HTR-8/SVneo (cell line): ENCODE results near the gene AFF1.

Experiments used
- DNase-seq: peaks from one replicate; pipeline ENCODE4 v3.0.0; 2011; ENCODE audit warnings: low spot score, mixed read lengths; ENCODE audit not compliant: insufficient read length
- FAIRE-seq: peaks from 2 replicates; lab custom pipeline; 2011; peaks lifted over from hg19 to GRCh38; lab: Jason Lieb, UNC

The AFF1 gene

DNA sequence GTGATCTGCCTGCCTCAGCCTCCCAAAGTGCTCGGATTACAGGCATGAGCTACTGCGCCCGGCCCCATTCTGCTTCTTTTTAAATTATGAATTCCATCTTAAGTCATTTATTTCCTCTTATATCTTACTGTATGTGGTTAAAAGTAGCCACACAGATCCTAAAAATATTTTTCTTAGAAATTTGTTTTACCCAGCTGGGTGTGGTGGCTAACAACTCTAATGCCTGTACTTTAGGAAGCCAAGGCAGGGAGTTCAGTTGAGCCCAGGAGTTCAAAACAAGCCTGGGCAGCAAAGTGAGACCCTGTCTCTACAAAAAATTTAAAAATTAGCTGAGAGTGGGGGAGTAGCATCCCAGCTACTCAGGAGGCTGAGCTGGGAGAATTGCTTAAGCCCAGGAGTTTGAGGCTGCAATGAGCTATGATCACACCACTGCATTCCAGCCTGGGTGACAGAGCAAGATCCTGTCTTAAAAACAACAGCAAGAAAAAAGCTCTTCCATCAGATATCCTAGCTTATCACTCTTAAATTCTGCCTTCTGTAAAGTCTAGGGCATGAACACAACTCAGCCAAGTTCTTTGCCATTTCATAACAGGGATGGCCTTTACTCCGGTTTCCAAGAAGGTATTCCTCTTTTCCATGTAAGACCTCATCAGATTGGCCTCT is 15.1 kb upstream of the AFF1 start:
- no peak for DNase-seq
- FAIRE-seq = no peak

DNA sequence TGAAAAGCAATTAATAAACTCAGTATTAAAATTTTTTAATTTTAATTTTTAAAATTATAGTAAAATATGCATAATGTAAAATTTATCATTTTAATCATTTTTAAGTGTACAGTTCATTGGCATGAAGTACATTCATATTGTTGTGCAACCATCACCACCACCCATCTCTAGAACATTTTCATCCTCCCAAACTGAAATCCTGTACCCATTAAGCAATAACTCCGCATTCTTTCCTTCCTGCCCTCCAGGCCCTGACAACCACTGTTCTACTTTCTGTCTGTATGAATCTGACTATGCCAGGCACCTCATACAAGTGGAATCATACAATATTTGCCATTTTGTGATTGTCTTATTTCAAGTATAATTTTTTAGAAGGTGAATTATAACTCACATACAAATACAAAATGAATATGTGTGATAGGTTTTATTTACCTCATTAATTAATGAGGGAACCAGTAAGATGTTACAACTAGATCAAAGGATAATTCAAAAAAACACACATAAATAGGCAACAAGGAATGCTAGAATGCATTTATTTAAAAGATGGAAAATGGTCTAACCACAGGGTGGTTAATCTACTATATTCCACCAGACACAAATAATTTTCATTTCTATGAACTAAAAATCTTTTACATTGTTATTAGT is 13.1 kb upstream of the AFF1 start:
- no peak for DNase-seq
- FAIRE-seq = no peak

DNA sequence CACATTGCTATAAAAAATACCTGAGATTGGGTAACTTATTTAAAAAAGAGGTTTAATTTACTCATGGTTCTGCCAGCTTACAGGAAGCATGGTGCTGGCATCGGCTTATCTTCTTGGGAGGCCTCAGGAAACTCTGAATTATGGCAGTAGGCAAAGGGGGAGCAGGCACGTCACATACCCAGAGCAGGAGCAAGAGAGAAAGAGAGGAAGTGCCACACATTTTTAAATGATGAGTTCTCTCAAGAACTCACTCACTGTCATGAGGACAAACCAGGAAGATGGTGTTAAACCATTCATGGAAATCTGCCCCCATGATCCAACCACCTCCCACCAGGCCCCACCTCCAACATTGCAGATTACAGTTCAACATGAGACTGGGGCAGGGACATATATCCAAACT is 10.0 kb upstream of the AFF1 start:
- FAIRE-seq (no peak), DNase-seq (no peak)

DNA sequence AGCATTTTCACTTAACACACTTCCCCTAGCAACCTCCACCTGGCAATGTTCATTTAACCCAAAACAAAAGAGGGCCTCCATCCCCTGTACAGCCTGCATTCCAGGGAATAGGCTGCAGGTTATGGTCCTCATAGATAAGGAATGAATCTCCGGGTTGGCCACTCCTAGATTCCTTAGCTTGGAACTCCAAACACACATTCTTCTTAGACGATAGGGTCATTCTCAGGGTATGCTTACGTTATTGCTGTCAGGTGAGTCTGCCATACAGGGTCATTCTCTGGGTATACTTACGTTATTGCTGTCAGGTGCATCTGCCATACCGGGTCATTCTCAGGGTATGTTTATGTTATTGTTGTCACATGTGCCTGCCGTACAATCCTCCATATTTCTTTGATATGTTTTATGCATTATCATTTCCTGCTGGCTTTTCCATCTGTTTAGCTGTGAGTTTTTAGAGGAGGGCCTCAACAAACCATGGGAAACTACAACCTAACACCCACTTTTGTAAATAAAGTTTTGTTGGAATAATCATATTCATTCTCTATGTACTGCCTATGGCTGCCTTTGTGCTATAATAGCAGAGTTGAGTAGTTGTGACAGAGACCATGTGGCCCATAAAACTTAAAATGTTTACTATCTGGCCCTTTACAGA is 8.2 kb upstream of the AFF1 start:
- DNase-seq (no peak), FAIRE-seq (no peak)

DNA sequence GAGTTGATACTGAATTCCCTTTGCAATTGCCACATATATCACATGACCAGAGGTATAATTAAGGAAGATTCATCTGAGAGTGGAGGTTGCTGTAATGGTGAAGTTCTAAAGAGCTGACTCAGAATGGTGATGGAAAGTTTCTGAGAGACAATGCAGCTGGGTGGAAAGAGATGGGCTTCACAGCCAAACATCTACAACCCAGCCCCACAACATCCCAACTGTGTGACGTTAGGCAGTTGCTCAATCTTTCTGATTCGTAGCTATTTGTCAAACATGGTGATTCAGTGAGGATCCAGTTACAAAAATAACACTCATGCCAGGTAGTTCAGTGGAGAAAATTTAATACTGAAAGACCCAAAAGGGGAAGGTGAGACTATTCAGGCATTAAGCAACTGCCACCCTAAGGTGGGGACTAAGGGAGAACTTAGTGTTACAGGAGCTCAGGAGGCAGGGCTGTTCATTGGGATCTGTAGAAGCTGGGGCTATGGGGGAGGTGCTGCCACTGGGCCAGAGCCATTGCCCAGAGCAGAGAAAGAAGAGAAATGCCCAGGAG is 6.9 kb upstream of the AFF1 start:
- DNase-seq = peak; percentile 48
- FAIRE-seq = peak; percentile 4

DNA sequence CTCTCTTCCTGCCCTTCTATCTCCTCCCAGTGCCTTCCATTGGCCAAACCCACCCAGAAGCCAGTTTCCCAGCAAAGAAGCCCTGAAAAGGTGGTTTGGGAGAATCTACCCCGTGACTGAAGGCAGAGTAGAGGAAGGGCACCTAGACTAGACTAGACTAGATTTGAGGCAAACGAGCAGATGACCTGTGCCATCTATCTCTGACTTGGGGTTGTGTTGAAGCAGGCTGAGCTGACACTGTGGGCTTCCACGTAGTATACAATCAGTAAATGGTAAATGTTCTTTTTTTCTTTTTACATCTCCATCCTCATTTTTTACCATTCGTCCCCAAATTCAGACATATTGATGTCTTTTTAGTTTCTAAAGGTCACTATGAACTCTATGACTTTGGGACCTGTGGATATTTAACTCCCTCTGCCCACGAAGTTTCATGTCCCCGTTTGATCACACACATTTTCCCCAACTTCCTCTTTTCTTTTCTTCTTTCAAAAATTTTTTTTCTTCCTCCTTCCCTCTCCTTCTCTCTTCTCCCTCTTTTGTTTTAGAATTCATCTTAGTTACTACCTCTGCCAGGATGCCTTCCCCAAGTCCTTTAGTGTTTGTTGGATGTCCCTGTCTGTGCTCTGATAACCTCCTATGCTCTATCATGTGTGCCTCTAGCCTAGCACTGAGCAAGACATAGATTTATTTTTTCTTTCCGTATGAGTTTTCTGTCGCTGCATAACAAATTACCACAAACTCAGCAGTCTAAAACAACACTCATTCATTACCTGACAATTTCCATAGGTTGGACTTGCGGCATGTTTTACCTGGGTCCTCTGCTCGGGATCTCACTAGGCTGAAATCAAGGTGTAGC is 6.2 kb upstream of the AFF1 start:
- no peak for DNase-seq
- FAIRE-seq = no peak

DNA sequence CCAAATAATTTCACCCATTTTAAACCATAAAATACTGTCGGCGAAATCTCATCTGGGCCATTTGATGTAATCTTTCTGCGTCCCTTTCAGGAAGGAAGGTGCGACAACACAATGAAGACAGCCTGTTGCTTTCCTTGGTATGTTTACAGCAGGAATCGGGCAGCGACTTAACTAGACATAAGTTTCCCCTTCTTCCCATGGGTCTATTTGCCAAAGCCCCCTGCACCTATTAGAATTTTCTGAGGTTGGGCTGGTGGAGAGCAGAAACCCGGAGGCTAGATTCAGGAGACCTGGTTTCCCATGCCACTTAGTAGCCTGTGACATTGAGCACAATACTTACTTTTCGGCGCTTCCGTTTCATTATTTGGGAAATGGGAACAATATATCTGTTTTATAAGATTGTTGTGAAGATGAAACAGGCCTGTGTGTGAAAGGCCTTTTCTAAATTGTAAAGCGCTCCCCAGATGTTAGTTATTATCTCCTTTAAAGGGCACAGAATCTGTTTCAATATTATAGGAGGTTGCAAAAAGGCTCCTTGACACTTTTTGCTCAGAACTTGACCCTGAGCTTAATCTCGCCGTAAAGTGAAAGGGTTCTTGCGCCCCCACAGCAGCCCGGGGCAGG is 552 bp upstream of the AFF1 start:
- DNase-seq = no peak
- no peak for FAIRE-seq

DNA sequence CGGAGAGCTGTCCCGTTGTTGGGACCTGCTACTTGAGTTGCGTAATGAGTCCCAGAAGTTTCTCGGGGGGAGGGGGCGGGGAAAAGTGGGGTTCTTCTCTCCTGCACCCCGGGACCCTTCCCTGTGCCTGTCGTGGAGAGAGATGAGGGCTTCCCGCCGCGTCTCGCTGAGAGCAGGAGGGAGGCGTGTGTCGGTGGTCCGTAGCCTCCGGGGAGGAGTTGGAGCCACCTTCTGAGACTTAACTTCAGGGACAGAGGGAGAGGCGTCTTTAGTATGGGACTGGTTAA is 698 bp downstream of the AFF1 start:
- no peak for DNase-seq

DNA sequence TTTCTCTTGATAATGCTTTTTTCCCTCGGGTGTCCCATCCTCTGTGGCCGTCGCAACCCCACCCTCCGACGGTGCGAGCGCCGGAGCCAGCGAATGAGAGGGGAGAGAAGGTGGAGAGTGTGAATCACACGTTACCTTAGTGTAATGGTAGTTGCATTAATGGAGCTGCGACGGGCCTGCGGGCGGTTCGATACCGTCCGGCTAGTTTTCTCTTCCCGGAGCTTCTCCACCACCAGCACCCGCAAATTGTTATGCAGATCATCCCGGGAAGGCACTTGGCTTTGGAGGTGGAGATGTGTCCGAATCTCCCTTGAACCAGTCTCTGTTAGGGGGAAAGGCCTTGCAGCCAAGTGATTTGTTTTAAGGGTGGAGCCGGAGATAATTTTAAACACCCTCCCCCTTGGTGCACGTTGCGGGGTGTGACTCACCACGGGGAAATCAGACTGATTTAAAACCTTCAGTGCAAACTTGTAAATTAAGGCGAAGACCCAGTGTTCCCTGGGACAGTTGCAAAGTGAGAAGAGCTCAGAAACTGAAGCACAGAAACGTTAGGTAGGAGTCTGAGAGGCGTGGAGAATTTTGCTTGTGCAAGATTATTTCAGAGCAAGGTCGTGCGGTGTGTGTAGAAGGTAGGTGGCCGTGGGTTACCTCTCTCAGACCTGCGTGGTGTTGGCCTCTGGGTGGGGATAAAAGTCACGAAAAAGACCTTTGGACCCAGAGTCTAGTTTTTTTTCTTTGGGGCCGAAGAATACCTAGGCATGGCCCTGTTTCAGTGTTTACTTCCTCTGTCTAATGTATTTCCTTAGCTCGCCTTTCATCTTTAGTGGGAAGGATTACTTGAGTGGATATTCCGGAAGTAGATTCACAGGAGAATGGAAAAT is 1.3 kb downstream of the AFF1 start:
- FAIRE-seq (no peak), DNase-seq (no peak)

More for the DNA sequence above, 698 bp downstream of the AFF1 start:
- no peak for FAIRE-seq

DNA sequence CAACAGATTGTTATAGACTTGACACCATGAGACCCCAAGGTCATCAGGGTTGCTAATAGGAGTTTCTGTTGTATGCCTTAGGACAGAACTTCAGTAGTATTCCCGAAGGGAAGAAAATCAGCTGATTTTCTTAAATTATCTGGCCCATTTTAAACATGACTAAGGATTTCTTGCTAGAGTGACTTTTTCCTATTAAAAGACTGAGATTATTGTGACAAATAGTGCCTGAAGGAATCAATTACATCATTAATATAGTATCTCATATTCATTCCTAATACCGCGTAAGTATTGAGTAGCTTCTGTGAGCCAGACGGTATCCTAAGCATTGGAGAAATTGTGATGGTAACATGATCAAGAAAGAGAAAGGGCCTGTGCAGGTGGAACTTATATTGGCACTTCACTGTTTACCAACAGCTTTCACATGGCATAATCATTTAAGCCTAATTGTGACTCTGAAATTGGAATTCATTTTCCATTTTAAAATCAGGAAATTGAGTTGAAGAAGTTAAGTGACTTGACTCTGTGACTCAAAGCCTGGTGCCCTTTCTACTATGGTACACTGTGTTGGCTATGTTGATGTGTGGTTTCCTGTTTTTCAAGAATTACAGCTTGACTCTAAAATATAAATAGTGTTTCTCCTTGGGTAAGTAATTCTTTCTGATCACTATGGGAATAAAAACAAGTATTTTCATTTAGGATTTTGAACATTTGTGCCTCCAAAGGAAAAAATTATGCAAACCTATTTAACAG is 4.1 kb downstream of the AFF1 start:
- FAIRE-seq (no peak), DNase-seq (no peak)

DNA sequence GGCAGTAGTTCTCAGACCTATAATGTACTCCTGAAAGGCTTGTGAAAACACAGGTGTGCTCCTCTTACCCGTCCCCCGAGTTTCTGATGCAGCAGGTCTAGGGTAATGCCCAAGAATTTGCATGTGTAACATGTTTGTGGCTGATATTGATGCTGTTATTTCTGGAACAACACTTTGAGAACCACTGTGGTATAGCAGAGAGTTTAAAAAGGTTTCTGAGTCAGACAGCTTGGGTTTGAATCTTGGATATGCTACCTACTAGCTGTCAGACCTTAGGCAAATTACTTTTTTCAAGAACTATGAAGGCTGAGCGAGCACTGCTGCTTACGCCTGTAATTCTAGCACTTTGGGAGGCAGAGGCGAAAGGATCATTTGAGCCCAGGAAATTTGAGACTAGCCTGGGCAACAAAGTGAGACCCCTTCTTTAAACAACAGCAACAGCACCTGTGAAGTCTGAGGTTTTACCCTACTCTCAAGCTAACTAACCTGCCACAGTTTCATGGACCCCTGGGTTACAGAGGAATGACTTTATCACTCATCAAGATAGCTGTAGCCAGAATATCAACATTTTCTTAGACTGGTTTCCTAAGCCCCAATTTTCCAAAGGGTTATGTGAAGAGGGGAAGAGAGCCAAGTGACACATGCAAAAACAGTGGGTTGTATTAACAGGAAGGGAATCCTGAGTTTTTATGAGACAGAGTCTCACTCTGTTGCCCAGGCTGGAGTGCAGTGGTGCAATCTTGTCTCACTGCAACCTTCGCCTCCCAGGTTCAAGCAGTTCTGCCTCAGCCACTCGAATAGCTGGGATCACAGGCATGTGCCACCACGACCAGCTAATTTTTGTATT is 5.1 kb downstream of the AFF1 start:
- no peak for FAIRE-seq
- DNase-seq = no peak

DNA sequence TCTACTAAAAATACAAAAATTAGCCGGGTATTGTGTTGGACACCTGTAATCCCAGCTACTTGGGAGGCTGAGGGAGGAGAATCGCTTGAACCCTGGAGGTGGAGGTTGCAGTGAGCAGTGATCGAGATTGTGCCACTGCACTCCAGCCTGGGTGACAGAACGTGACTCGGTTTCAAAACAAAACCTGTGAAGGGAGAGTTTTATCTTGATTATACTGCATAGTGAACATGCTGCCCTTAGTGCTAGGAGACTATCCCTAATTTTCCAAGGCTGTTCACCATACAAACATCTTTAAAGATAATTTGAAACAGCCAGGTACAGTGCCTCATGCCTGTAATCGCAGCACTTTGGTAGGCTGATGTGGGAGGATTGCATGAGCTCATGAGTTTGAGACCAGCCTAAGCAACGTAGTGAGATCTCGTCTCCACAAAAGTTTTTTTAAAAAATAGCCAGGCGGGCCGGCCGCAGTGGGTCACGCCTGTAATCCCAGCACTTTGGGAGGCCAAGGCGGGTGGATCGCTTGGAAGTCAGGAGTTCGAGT is 6.2 kb downstream of the AFF1 start:
- FAIRE-seq (no peak), DNase-seq (no peak)

DNA sequence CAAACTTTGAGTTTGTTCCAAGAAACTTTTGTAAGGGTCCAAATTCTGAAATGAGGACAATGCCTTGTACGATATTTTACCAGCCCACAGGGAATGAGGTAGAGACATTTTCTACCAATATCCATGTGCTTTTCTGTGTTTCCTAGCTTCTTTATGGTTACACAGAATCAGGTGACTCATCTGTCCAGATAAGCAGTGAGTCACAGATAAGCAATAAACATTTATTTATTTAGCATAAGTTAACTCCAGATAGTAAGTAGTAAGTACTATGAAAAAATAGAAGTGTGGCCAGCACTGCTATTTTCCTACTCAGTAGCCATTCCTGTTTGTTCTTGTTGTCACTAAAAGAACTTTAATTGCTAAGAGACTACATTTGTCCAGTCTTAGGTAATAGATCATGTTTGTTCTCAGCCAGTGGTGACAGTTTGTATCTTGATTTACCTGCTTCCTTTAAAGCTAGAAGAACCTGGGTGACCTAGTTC is 7.4 kb downstream of the AFF1 start:
- DNase-seq (no peak), FAIRE-seq (no peak)

DNA sequence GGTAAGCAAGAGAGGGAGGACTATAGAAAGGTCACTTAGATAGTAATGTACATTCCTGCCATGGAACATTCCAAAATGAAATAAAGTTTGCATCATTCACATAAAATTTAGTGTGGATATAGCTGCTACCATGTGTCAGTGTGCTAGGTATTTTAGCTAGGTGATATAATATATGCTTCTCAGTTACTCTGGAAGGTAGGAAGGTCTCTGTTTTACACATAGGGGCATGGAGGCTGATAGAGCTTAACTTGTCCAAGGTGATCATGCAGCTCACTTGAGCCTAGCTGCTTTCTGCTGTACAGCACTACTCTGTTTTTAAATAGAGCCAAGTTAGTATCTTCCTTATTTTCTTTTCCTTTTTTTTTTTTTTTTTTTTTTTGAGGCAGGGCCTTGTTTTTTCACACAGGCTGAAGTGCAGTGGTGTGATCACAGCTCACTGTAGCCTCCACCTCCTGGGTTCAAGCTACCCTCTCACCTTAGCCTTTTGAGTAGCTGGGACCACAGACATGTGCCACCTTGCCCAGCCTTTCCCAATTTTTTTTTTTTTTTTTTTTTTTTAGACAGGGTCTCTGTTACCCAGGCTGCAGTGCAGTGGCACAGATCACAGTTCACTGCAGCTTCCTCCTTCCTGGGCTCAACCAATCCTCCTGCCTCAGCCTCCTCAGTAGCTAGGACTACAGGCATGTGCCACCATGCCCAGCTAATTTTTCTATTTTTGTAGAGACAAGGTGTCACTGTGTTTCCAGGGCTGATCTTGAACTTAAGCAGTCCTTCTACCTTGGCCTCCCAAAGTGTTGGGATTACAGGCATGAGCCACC is 10.4 kb downstream of the AFF1 start:
- DNase-seq = no peak
- no peak for FAIRE-seq

DNA sequence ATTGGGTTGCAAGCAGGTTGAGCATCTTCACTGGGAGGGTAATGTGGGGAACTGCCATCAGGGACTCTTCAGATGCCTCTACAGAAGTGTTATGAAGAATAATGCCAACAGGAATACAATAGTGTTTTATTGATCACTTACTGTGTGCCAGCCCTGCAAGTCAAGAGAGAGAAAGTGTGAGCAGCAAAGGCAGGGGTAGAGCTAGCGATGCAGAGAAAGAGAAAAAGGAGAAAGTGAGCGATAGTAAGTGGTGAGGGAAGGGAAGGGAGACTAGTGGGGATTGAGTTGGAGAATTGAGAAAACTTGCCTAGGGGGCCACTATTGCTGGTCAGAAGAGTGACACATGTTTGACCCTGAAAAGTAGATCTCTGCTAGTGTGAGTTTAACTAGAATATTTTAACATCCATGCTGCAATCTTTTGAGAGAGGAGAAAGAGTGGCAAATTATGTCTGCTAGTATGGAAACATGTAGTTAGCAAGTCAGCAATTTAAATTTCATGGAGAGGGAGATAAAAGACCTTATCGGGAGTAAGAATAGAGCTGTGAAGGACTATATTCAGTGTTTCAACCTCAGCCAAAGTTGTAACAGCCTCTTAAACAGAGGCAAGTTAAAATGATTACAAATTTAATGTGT is 12.2 kb downstream of the AFF1 start:
- DNase-seq (no peak), FAIRE-seq (no peak)

DNA sequence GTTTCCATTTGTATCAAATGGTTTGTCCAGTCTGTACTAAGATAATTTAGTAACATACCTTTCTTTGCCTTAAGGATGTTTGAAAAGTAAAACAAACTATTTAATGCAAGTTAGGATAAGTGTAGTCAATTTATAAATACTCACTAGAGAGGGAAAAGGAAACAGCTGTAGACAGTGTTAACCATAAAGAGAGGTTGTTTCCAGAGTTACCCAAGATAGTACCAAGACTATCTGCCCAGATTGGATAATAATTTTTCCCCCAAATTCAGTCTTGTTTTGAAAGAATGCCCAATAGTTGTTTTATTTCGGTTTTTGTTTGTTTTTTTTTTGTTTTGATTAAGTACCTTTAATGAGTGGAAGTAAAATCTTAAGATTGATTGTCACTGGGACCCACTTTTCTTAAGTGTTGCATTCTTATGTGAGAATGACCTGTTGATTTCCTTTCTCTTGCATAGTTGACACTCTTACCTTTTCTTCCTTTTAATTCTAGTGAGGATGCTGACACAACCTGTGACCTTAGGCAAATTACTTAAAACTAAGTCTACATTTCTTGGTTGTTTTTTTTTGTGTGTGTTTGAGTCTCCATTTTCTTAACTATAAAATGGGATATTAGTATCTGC is 12.8 kb downstream of the AFF1 start:
- DNase-seq = no peak
- FAIRE-seq = no peak
